ENCODE data around the gene DDX6.
"Not testable (repeated sequence)": the region's sequence is repeated elsewhere in the genome, so short reads cannot be mapped to it uniquely, and the experiment has no call there.

The DDX6 gene

GRCh38 chr11:118740892-118741291 lies 50.1 kb downstream of the DDX6 start:
- DNase-seq: no peak
- no peaks in the 10 kb centered on the region for H3K4me1 Mint-ChIP-seq (ENCODE audit: low read depth)
- no peak overlapping the region for H3K4me3 Mint-ChIP-seq
- no peaks in the 10 kb centered on the region for H3K36me3 Mint-ChIP-seq (ENCODE audit: low read depth)
- no peak overlapping the region for H3K27ac Mint-ChIP-seq
- no peaks in the 10 kb centered on the region for H3K9me3 Mint-ChIP-seq
- no peaks in the 10 kb centered on the region for H3K27me3 Mint-ChIP-seq

GRCh38 chr11:118735203-118735602 lies 55.8 kb downstream of the DDX6 start:
- Mint-ChIP-seq H3K4me1 (ENCODE audit: low read depth) (no peaks in the 10 kb centered on the region), H3K9me3 (no peaks in the 10 kb centered on the region), H3K4me3 (no peak overlapping the region), H3K36me3 (ENCODE audit: low read depth) (no peaks in the 10 kb centered on the region), H3K27me3 (no peaks in the 10 kb centered on the region), H3K27ac (no peak overlapping the region)
- no peak for DNase-seq

- Mint-ChIP-seq H3K27me3 (no peaks in the 10 kb centered on the region), H3K36me3 (ENCODE audit: low read depth) (no peaks in the 10 kb centered on the region)
These were observed 56.9 kb downstream of the DDX6 start for GRCh38 chr11:118734031-118734430.

GRCh38 chr11:118729753-118730152 lies 61.2 kb downstream of the DDX6 start:
- H3K4me3 Mint-ChIP-seq; H3K9me3 Mint-ChIP-seq; H3K36me3 Mint-ChIP-seq (ENCODE audit: low read depth); DNase-seq; H3K27ac Mint-ChIP-seq; H3K27me3 Mint-ChIP-seq; H3K4me1 Mint-ChIP-seq (ENCODE audit: low read depth): not testable (repeated sequence)

More at GRCh38 chr11:118734031-118734430, 56.9 kb downstream of the DDX6 start:
- no peaks in the 10 kb centered on the region for H3K4me1 Mint-ChIP-seq (ENCODE audit: low read depth)
- no peak for DNase-seq
- H3K9me3 Mint-ChIP-seq: no peaks in the 10 kb centered on the region
- H3K4me3 Mint-ChIP-seq: no peak overlapping the region
- H3K27ac Mint-ChIP-seq: no peak overlapping the region

GRCh38 chr11:118728112-118728511 lies 62.9 kb downstream of the DDX6 start:
- H3K9me3 Mint-ChIP-seq; H3K27me3 Mint-ChIP-seq; H3K36me3 Mint-ChIP-seq (ENCODE audit: low read depth); DNase-seq; H3K4me3 Mint-ChIP-seq; H3K4me1 Mint-ChIP-seq (ENCODE audit: low read depth); H3K27ac Mint-ChIP-seq: not testable (repeated sequence)

GRCh38 chr11:118727721-118728066 lies 63.3 kb downstream of the DDX6 start:
- H3K4me1 Mint-ChIP-seq (ENCODE audit: low read depth); H3K27ac Mint-ChIP-seq; H3K27me3 Mint-ChIP-seq; DNase-seq; H3K9me3 Mint-ChIP-seq; H3K4me3 Mint-ChIP-seq; H3K36me3 Mint-ChIP-seq (ENCODE audit: low read depth): not testable (repeated sequence)

GRCh38 chr11:118727001-118727720 lies 63.8 kb downstream of the DDX6 start:
- DNase-seq; H3K36me3 Mint-ChIP-seq (ENCODE audit: low read depth); H3K4me3 Mint-ChIP-seq; H3K4me1 Mint-ChIP-seq (ENCODE audit: low read depth); H3K27me3 Mint-ChIP-seq; H3K9me3 Mint-ChIP-seq; H3K27ac Mint-ChIP-seq: not testable (repeated sequence)

GRCh38 chr11:118721478-118722015 lies 69.4 kb downstream of the DDX6 start:
- not testable (repeated sequence) for H3K4me1 Mint-ChIP-seq (ENCODE audit: low read depth); H3K9me3 Mint-ChIP-seq; H3K36me3 Mint-ChIP-seq (ENCODE audit: low read depth); DNase-seq; H3K27ac Mint-ChIP-seq; H3K4me3 Mint-ChIP-seq; H3K27me3 Mint-ChIP-seq

GRCh38 chr11:118720740-118721139 lies 70.2 kb downstream of the DDX6 start:
- H3K27ac Mint-ChIP-seq: not testable (repeated sequence)

GRCh38 chr11:118720078-118720477 lies 70.9 kb downstream of the DDX6 start:
- H3K4me1 Mint-ChIP-seq (ENCODE audit: low read depth); DNase-seq; H3K4me3 Mint-ChIP-seq; H3K36me3 Mint-ChIP-seq (ENCODE audit: low read depth); H3K9me3 Mint-ChIP-seq; H3K27me3 Mint-ChIP-seq; H3K27ac Mint-ChIP-seq: not testable (repeated sequence)

More at GRCh38 chr11:118720740-118721139, 70.2 kb downstream of the DDX6 start:
- not testable (repeated sequence) for H3K27me3 Mint-ChIP-seq; H3K4me1 Mint-ChIP-seq (ENCODE audit: low read depth); DNase-seq; H3K36me3 Mint-ChIP-seq (ENCODE audit: low read depth); H3K9me3 Mint-ChIP-seq; H3K4me3 Mint-ChIP-seq

- H3K27ac Mint-ChIP-seq; H3K27me3 Mint-ChIP-seq; DNase-seq; H3K9me3 Mint-ChIP-seq; H3K4me3 Mint-ChIP-seq; H3K4me1 Mint-ChIP-seq (ENCODE audit: low read depth); H3K36me3 Mint-ChIP-seq (ENCODE audit: low read depth): not testable (repeated sequence)
These were observed 72.4 kb downstream of the DDX6 start for GRCh38 chr11:118718562-118718961.

GRCh38 chr11:118717733-118718132 lies 73.2 kb downstream of the DDX6 start:
- not testable (repeated sequence) for H3K4me1 Mint-ChIP-seq (ENCODE audit: low read depth); H3K36me3 Mint-ChIP-seq (ENCODE audit: low read depth); H3K27ac Mint-ChIP-seq; DNase-seq; H3K9me3 Mint-ChIP-seq; H3K27me3 Mint-ChIP-seq; H3K4me3 Mint-ChIP-seq

- H3K27me3 Mint-ChIP-seq; H3K4me1 Mint-ChIP-seq (ENCODE audit: low read depth); H3K27ac Mint-ChIP-seq: not testable (repeated sequence)
These were observed 73.7 kb downstream of the DDX6 start for GRCh38 chr11:118717221-118717620.

GRCh38 chr11:118715837-118716260 lies 75.1 kb downstream of the DDX6 start:
- peak overlapping the region; percentile 7 for H3K27ac Mint-ChIP-seq
- no peak for DNase-seq
- H3K4me3 Mint-ChIP-seq: no peak overlapping the region
- no peaks in the 10 kb centered on the region for H3K27me3 Mint-ChIP-seq
- H3K4me1 Mint-ChIP-seq (ENCODE audit: low read depth): peaks cover 7% of the 10 kb centered on the region
- no peaks in the 10 kb centered on the region for H3K9me3 Mint-ChIP-seq
- no peaks in the 10 kb centered on the region for H3K36me3 Mint-ChIP-seq (ENCODE audit: low read depth)

More at GRCh38 chr11:118717221-118717620, 73.7 kb downstream of the DDX6 start:
- not testable (repeated sequence) for H3K4me3 Mint-ChIP-seq; DNase-seq; H3K9me3 Mint-ChIP-seq; H3K36me3 Mint-ChIP-seq (ENCODE audit: low read depth)

- no peak for DNase-seq
- Mint-ChIP-seq H3K9me3 (no peaks in the 10 kb centered on the region), H3K27ac (peak overlapping the region; percentile 7), H3K4me3 (no peak overlapping the region), H3K36me3 (ENCODE audit: low read depth) (no peaks in the 10 kb centered on the region), H3K27me3 (no peaks in the 10 kb centered on the region), H3K4me1 (ENCODE audit: low read depth) (peaks cover 7% of the 10 kb centered on the region)
These were observed 75.6 kb downstream of the DDX6 start for GRCh38 chr11:118715245-118715831.

All from activated T-cell treated with anti-CD3 and anti-CD28 coated beads, Interleukin-2, amount 50 U/mL, for 24 hours (primary cell).